NOMO-1 treated with dmso at 0.1 percent for 144 hours (cell line): ENCODE measurements around the gene ATF7.
A peak's percentile ranks its signal among the peaks of the same experiment; 100 is the strongest.
"Not testable (repeated sequence)": the region's sequence is repeated elsewhere in the genome, so short reads cannot be mapped to it uniquely, and the experiment has no call there.

ENCODE experiments used
- DNase-seq: peaks from one replicate; lab custom pipeline; 2025; ENCODE audit not compliant: unreplicated experiment; lab: John Stamatoyannopoulos, UW

The ATF7 gene

GRCh38 chr12:53567961-53568808 is 58.0 kb downstream of the ATF7 start:
- no peak for DNase-seq

GRCh38 chr12:53565376-53565775 is 60.8 kb downstream of the ATF7 start:
- not testable (repeated sequence) for DNase-seq

GRCh38 chr12:53564941-53565340 is 61.2 kb downstream of the ATF7 start:
- peak; percentile 71 for DNase-seq

GRCh38 chr12:53564278-53564677 is 61.9 kb downstream of the ATF7 start:
- no peak for DNase-seq

GRCh38 chr12:53563452-53564028 is 62.6 kb downstream of the ATF7 start:
- DNase-seq, result no peak

GRCh38 chr12:53561590-53561953 is 64.6 kb downstream of the ATF7 start:
- no peak for DNase-seq

- DNase-seq, result no peak
Measured at GRCh38 chr12:53560912-53561589, 65.1 kb downstream of the ATF7 start.

- DNase-seq, result no peak
Measured at GRCh38 chr12:53560351-53560750, 65.8 kb downstream of the ATF7 start.

- no peak for DNase-seq
Measured at GRCh38 chr12:53558631-53559030, 67.6 kb downstream of the ATF7 start.

GRCh38 chr12:53552361-53553327 is 73.5 kb downstream of the ATF7 start:
- no peak for DNase-seq

- DNase-seq, result no peak
Measured at GRCh38 chr12:53551889-53552291, 74.3 kb downstream of the ATF7 start.

GRCh38 chr12:53550595-53550994 is 75.6 kb downstream of the ATF7 start:
- no peak for DNase-seq

GRCh38 chr12:53550131-53550530 is 76.1 kb downstream of the ATF7 start:
- not testable (repeated sequence) for DNase-seq

GRCh38 chr12:53548354-53548753 is 77.8 kb downstream of the ATF7 start:
- not testable (repeated sequence) for DNase-seq

- DNase-seq, result peak; percentile 28
Measured at GRCh38 chr12:53543539-53543938, 82.6 kb downstream of the ATF7 start.

- DNase-seq, result no peak
Measured at GRCh38 chr12:53539526-53539925, 86.7 kb downstream of the ATF7 start.

GRCh38 chr12:53538209-53538689 is 87.9 kb downstream of the ATF7 start:
- DNase-seq, result no peak

- DNase-seq, result no peak
Measured at GRCh38 chr12:53536962-53537361, 89.2 kb downstream of the ATF7 start.

GRCh38 chr12:53533471-53533870 is 92.7 kb downstream of the ATF7 start:
- DNase-seq, result no peak

GRCh38 chr12:53532524-53533445 is 93.4 kb downstream of the ATF7 start:
- no peak for DNase-seq
